AG10803 (cell line): ENCODE measurements around the gene TXNRD1.

ENCODE experiments used
- DNase-seq: peaks from one replicate; pipeline ENCODE4 v3.0.0; 2010; ENCODE audit warnings: low read depth
- H3K4me3 ChIP-seq: 2 replicates; pipeline ENCODE4 v1.5.1; 2011; ENCODE audit warnings: mild to moderate bottlenecking, low read length, control low read depth
- CTCF ChIP-seq: conservative IDR thresholded peaks from 2 replicates; pipeline ENCODE4 v1.5.1; 2011; ENCODE audit warnings: mild to moderate bottlenecking, low read length, control low read depth, inconsistent platforms

TXNRD1 gene

GRCh38 chr12:104303538-104304151 lies 88.1 kb downstream of the TXNRD1 start, which contains the start of gene EID3:
Gene EID3, plus strand, starts transcription at chr12:104303739. Its CDS starts 196 bp downstream, at chr12:104303935.
- peak; percentile 82 for DNase-seq
- TF ChIP-seq CTCF = no peak
- peak within 1 kb of the TSS; percentile 63 for H3K4me3 ChIP-seq

- DNase-seq = peak; percentile 77
- H3K4me3 ChIP-seq = peak overlapping the region; percentile 63
- TF ChIP-seq CTCF = no peak
These were observed 88.9 kb downstream of the TXNRD1 start for GRCh38 chr12:104304261-104305009.

GRCh38 chr12:104305349-104305748 lies 89.8 kb downstream of the TXNRD1 start:
- peak overlapping the region; percentile 10 for H3K4me3 ChIP-seq
- no peak for TF ChIP-seq CTCF
- DNase-seq = no peak

DNA sequence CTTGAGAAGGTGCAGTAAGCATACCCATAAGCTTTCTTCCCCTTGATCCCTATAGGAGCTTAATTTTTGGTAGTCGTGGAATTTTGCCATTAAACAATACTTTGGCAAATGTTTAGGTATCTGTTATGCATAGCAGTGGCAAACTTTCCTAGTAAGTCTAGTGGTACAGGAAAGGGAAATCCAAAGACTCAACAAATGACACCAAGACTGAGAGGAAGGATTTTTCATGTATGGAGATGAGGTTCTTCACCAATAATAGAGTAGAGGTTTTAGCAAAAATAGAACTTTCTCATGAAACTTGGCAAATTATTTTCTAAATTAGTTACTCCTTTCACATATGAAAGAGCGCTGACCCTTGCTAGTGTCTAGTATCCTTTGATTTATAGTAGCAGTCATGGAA lies 90.8 kb downstream of the TXNRD1 start:
- DNase-seq = no peak
- no peak overlapping the region for H3K4me3 ChIP-seq
- TF ChIP-seq CTCF = no peak

DNA sequence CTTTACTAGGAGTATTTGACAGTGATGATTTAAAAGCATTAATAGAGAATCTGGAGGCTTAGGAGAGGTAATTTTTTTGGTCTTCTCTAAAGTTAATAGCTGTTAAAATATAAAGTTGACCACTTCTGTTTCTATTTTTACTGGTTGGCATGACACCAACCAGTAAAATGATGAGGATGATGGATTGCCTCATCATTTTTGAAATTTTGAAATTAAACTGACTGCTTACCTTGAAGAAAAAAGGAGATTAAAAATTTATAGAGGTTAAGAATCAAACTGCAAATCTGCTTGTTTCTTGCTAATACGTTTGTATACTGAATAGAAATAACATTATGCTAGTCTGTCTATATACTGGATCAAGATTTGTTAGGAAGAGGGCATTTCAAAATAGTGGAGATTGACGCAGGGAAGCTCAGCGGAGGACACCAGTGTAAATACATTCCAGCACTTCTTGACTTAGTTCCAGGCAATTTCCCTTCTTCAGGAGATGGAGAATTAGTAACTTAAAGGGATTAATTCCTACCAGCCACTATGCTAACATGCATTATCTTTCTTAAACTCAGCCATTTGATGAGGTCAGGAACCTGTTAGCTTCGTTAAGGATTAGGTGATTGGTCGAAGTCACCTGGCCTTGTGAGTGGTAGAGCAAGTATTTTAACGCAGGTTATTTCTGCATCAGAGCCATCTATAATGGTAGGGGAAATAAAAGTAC lies 91.5 kb downstream of the TXNRD1 start:
- no peak for TF ChIP-seq CTCF
- H3K4me3 ChIP-seq = no peak overlapping the region
- no peak for DNase-seq

GRCh38 chr12:104307655-104308000 lies 92.0 kb downstream of the TXNRD1 start:
- no peak for TF ChIP-seq CTCF
- H3K4me3 ChIP-seq = no peak overlapping the region
- DNase-seq = no peak
